ENCODE data around the gene PSMB8. TPM values are rescaled to one million over a fixed set of nuclear protein-coding genes. Genes with fewer than 3 reads are reported as not detected.

Gene PSMB8
- total RNA-seq, 1 experiment from 2014 or later, result 13.8 TPM

- H3K4me3 Mint-ChIP-seq, result peak overlapping the region; percentile 72
- POLR2A ChIA-PET, result interaction anchor here (1.1 to 1.7 kb wide), 6 partner anchors 10 to 642 kb away, joined by 3 to 16 read pairs (median 4); partner anchors contain the start of genes HLA-DMA, PSMB9 and TAP1
- no peak for DNase-seq (ENCODE audit: low spot score)
- CTCF ChIA-PET, result interaction anchor here (0.6 to 3.9 kb wide), 32 partner anchors 10 to 917 kb away, joined by 3 to 291 read pairs (median 6); partner anchors contain the start of genes BRD2, HLA-DMA, HLA-DMB and PSMB9
- no peak; the same call in 1 of the 2 replicates for ATAC-seq
- peaks cover 48% of the 10 kb centered on the region for H3K27me3 Mint-ChIP-seq (ENCODE audit: low read depth)
- TF ChIP-seq USF1 (CRISPR knock-in tag; IDR thresholded peaks at IDR 0.05), result peak; percentile 34; the same call in 1 of the 2 replicates
- TF ChIP-seq ESRRA (CRISPR knock-in tag; IDR thresholded peaks at IDR 0.05; ENCODE audit: borderline replicate concordance), result no peak
- H3K36me3 Mint-ChIP-seq, result peaks cover 15% of the 10 kb centered on the region
- peaks cover 11% of the 10 kb centered on the region for H3K4me1 Mint-ChIP-seq
- H3K27ac Mint-ChIP-seq, result no peak overlapping the region
- H3K9me3 Mint-ChIP-seq, result no peaks in the 10 kb centered on the region
Measured at GRCh38 chr6:32837651-32838113, 6.2 kb downstream of the PSMB8 start.

GRCh38 chr6:32836873-32837272 is 7.0 kb downstream of the PSMB8 start:
- peaks cover 40% of the 10 kb centered on the region for H3K27me3 Mint-ChIP-seq (ENCODE audit: low read depth)
- H3K36me3 Mint-ChIP-seq, result peaks cover 10% of the 10 kb centered on the region
- peaks cover 11% of the 10 kb centered on the region for H3K4me1 Mint-ChIP-seq
- no peak for DNase-seq (ENCODE audit: low spot score)
- H3K27ac Mint-ChIP-seq, result no peak overlapping the region
- TF ChIP-seq JAZF1 (CRISPR knock-in tag; IDR thresholded peaks at IDR 0.05) (no peak), ZNF121 (CRISPR knock-in tag; IDR thresholded peaks at IDR 0.05) (no peak), ZBTB21 (CRISPR knock-in tag; IDR thresholded peaks at IDR 0.05; ENCODE audit: borderline replicate concordance) (no peak), NR3C1 (CRISPR knock-in tag; conservative IDR thresholded peaks at IDR 0.05; ENCODE audit: low read depth) (no peak)
- peak overlapping the region; percentile 72 for H3K4me3 Mint-ChIP-seq
- no peak for ATAC-seq
- POLR2A ChIA-PET, result no interaction called here
- H3K9me3 Mint-ChIP-seq, result no peaks in the 10 kb centered on the region
- CTCF ChIA-PET, result interaction anchor here (3.6 to 3.9 kb wide), 3 partner anchors 9 to 31 kb away, joined by 82 to 291 read pairs (median 243); partner anchors contain the start of genes PSMB9 and TAP1

- TF ChIP-seq FOXK1 (CRISPR knock-in tag; IDR thresholded peaks at IDR 0.05), result no peak
- no peak for TF ChIP-seq RORB (CRISPR knock-in tag; IDR thresholded peaks at IDR 0.05)
- no peak for TF ChIP-seq GABPB1 (CRISPR knock-in tag; IDR thresholded peaks at IDR 0.05)
- TF ChIP-seq KAT7 (CRISPR knock-in tag; IDR thresholded peaks at IDR 0.05; ENCODE audit: borderline replicate concordance), result no peak
- no peak for TF ChIP-seq JUN (CRISPR knock-in tag; IDR thresholded peaks at IDR 0.05)
- TF ChIP-seq ZNF281 (CRISPR knock-in tag; IDR thresholded peaks at IDR 0.05), result no peak
- TF ChIP-seq CREB1 (CRISPR knock-in tag; IDR thresholded peaks at IDR 0.05), result no peak
- H3K36me3 Mint-ChIP-seq, result peaks cover 2% of the 10 kb centered on the region; the same call in 1 of the 2 replicates
- H3K27me3 Mint-ChIP-seq (ENCODE audit: low read depth), result peaks cover 25% of the 10 kb centered on the region
- POLR2A ChIA-PET, result no interaction called here
- DNase-seq (ENCODE audit: low spot score) (no peak), ATAC-seq (no peak)
- CTCF ChIA-PET, result interaction anchor here (1.6 kb wide), 1 partner anchor 33 kb away, joined by 5 read pairs; no protein-coding TSS in a partner anchor
- H3K9me3 Mint-ChIP-seq, result no peaks in the 10 kb centered on the region
- peaks cover 11% of the 10 kb centered on the region for H3K4me1 Mint-ChIP-seq
- H3K4me3 Mint-ChIP-seq, result no peak overlapping the region
- H3K27ac Mint-ChIP-seq, result no peak overlapping the region
Measured at GRCh38 chr6:32835167-32835893, 8.5 kb downstream of the PSMB8 start.

GRCh38 chr6:32833664-32834063 is 10.2 kb downstream of the PSMB8 start:
- DNase-seq (ENCODE audit: low spot score) (no peak), ATAC-seq (no peak)
- H3K4me1 Mint-ChIP-seq, result peaks cover 11% of the 10 kb centered on the region
- CTCF ChIA-PET, result no interaction called here
- peaks cover 11% of the 10 kb centered on the region for H3K27me3 Mint-ChIP-seq (ENCODE audit: low read depth)
- H3K36me3 Mint-ChIP-seq, result peaks cover 7% of the 10 kb centered on the region; the same call in 1 of the 2 replicates
- no peak overlapping the region for H3K4me3 Mint-ChIP-seq
- TF ChIP-seq TCF7 (CRISPR knock-in tag; IDR thresholded peaks at IDR 0.05; ENCODE audit: low read depth) (no peak), NFE2L1 (CRISPR knock-in tag; IDR thresholded peaks at IDR 0.05) (no peak), NR3C1 (CRISPR knock-in tag; conservative IDR thresholded peaks at IDR 0.05; ENCODE audit: low read depth) (no peak), AFF4 (CRISPR knock-in tag; IDR thresholded peaks at IDR 0.05; ENCODE audit: borderline replicate concordance) (no peak), TP53 (CRISPR knock-in tag; IDR thresholded peaks at IDR 0.05) (no peak), IRF1 (CRISPR knock-in tag; IDR thresholded peaks at IDR 0.05) (no peak)
- H3K27ac Mint-ChIP-seq, result no peak overlapping the region
- H3K9me3 Mint-ChIP-seq, result no peaks in the 10 kb centered on the region
- POLR2A ChIA-PET, result no interaction called here
